ENCODE measurements around the gene PRKAA1. TPM values are rescaled to one million over a fixed set of nuclear protein-coding genes. Genes with fewer than 3 reads are reported as not detected.

Gene PRKAA1
- 25.0 to 69.6 TPM (median 37.9 TPM) in 5 replicates for total RNA-seq (2022; extraction: Qiagen RNA extraction; ENCODE audit: low read depth)

GRCh38 chr5:40798012-40798800 is at the start of gene PRKAA1:
TSS of gene PRKAA1 (minus strand) at chr5:40798374. CDS start at chr5:40798189, 185 bp downstream.

GRCh38 chr5:40841068-40841805 is 43.1 kb upstream of the PRKAA1 start, which contains the start of gene CARD6:
TSS of gene CARD6 (plus strand) at chr5:40841367. CDS start at chr5:40841383, 16 bp downstream.

GRCh38 chr5:40834849-40835787 is 36.9 kb upstream of the PRKAA1 start, which contains the start of gene RPL37:
TSS of gene RPL37 (minus strand) at chr5:40835222. CDS start at chr5:40835185, 37 bp downstream.

GRCh38 chr5:40755407-40756365 is 42.5 kb downstream of the PRKAA1 start, which contains the start of gene TTC33:
TSS of gene TTC33 (minus strand) at chr5:40755961. CDS start at chr5:40747018, 8,943 bp downstream.

Other genes starting within 250 kb of the PRKAA1 start
- gene PTGER4, start 118.5 kb downstream of the PRKAA1 start, total RNA-seq (2022; extraction: Qiagen RNA extraction; ENCODE audit: low read depth) = 0.70 to 1.0 TPM (median 0.94 TPM) in 5 replicates
- 8.5 to 18.0 TPM (median 10.1 TPM) in 5 replicates for gene TTC33, start 42.4 kb downstream of the PRKAA1 start, total RNA-seq (2022; extraction: Qiagen RNA extraction; ENCODE audit: low read depth)
- gene RPL37, start 36.8 kb upstream of the PRKAA1 start, total RNA-seq (2022; extraction: Qiagen RNA extraction; ENCODE audit: low read depth) = 2,694 to 3,305 TPM (median 2,740 TPM) in 5 replicates
- 3.4 to 4.7 TPM (median 4.2 TPM) in 5 replicates for gene CARD6, start 43.0 kb upstream of the PRKAA1 start, total RNA-seq (2022; extraction: Qiagen RNA extraction; ENCODE audit: low read depth)
- gene C7, start 111.1 kb upstream of the PRKAA1 start, total RNA-seq (2022; extraction: Qiagen RNA extraction; ENCODE audit: low read depth) = not detected in 5 replicates

Data from A549 treated with RU486 at 1 μM for 4 hours (cell line).